Panc1 (cell line): ENCODE results near the gene CDH8. TPM values are rescaled to one million over a fixed set of nuclear protein-coding genes. Genes with fewer than 3 reads are reported as not detected.

Source experiments
- ATAC-seq: fragments of 200-7000 bp; cut with Tn5 transposase; 2 replicates; pipeline ENCODE4 v1.9.1; 2020; ENCODE audit warnings: mild to moderate bottlenecking, moderate library complexity
- BruUV-seq: library from RNA; stranded (reverse); fragments of 400-500 nt; replicated peaks from 2 replicates; lab custom pipeline; 2021; lab: Mats Ljungman, UMichigan
- CTCF ChIA-PET: fragments of 300-600 bp; sonication (Branson Sonifier 250); formaldehyde crosslinking; loops from one replicate; lab custom pipeline; 2022; ENCODE audit warnings: antibody characterized with exemption; lab: Charles Lee
- POLR2A ChIA-PET: fragments of 300-600 bp; sonication (Branson Sonifier 250); formaldehyde crosslinking; loops from one replicate; lab custom pipeline; 2022; ENCODE audit warnings: antibody characterized with exemption; lab: Charles Lee
- DNase-seq: peaks from one replicate; pipeline ENCODE4 v3.0.0-alpha.2; 2010; ENCODE audit warnings: low read depth, low spot score
- H3K27ac ChIP-seq: 2 replicates; pipeline ENCODE4 v1.5.1; 2011; ENCODE audit warnings: mild to moderate bottlenecking, low read length, inconsistent platforms
- H3K27me3 ChIP-seq: fragments of 200-500 bp; sonication (Bioruptor generic); 2 replicates; pipeline ENCODE4 v1.6.0; 2014; ENCODE audit warnings: low read length, inconsistent platforms; ENCODE audit not compliant: control insufficient read depth, insufficient read depth
- H3K36me3 ChIP-seq: fragments of 200-500 bp; sonication (Bioruptor generic); 2 replicates; pipeline ENCODE4 v1.5.1; 2014; ENCODE audit warnings: inconsistent platforms, mild to moderate bottlenecking, low read length, moderate library complexity; ENCODE audit not compliant: control insufficient read depth, insufficient read depth
- H3K4me1 ChIP-seq: 2 replicates; pipeline ENCODE4 v1.5.1; 2011; ENCODE audit warnings: inconsistent platforms, mild to moderate bottlenecking, low read length, moderate library complexity; ENCODE audit not compliant: control insufficient read depth, insufficient read depth
- H3K4me3 ChIP-seq, 2 experiments: 2 replicates each; pipeline ENCODE4 v1.5.1; 2011 to 2012; ENCODE audit warnings: low read depth in 2 of 2, low read length in 2 of 2, mild to moderate bottlenecking in 2 of 2, inconsistent platforms in 1 of 2, moderate library complexity in 1 of 2
- H3K9me3 ChIP-seq: fragments of 200-500 bp; sonication (Bioruptor generic); 2 replicates; pipeline ENCODE4 v1.5.1; 2014; ENCODE audit warnings: low read depth, mild to moderate bottlenecking, inconsistent platforms, low read length, moderate library complexity; ENCODE audit not compliant: control insufficient read depth, insufficient read depth
- POLR2AphosphoS5 ChIP-seq: IDR thresholded peaks from 2 replicates; pipeline ENCODE4 v1.6.1; 2012; ENCODE audit warnings: mild to moderate bottlenecking, low read depth, low read length, moderate library complexity
- SIN3A ChIP-seq: IDR thresholded peaks from 2 replicates; pipeline ENCODE4 v1.6.1; 2012; ENCODE audit warnings: low read depth, mild to moderate bottlenecking, low read length, moderate library complexity, borderline replicate concordance; ENCODE audit not compliant: insufficient read depth
- TCF7L2 ChIP-seq: IDR thresholded peaks from 2 replicates; pipeline ENCODE4 v1.6.1; 2011; ENCODE audit warnings: mild to moderate bottlenecking, low read depth, low read length, inconsistent platforms
- in situ Hi-C: cut with HindIII; loops from 2 replicates; pipeline ENCODE4 v1.10.0; 2016; ENCODE audit warnings: low sequenced_read_pairs, low pct_unique_long_range_greater_than_20kb
- intact Hi-C: fragments of 100-400 bp; cut with micrococcal nuclease; formaldehyde crosslinking; loops from one replicate; pipeline ENCODE4 v1.10.0; 2022; ENCODE audit not compliant: unreplicated experiment
- total RNA-seq: library from RNA; stranded (reverse); gene quantifications from one replicate; pipeline ENCODE4 v1.2.1, GENCODE V29; 2021; ENCODE audit not compliant: unreplicated experiment
- TF ChIP-seq, protein P1 (sequence below), 2 experiments: IDR thresholded peaks; 2 replicates each; pipeline ENCODE4 v1.6.1; 2011 to 2012; ENCODE audit warnings: low read depth in 2 of 2, control low read depth in 1 of 2, low read length in 1 of 2, mild to moderate bottlenecking in 1 of 2, moderate library complexity in 1 of 2; ENCODE audit not compliant: insufficient read depth in 1 of 2
- TF ChIP-seq, protein P2 (sequence below): fragments of 450-650 bp; IDR thresholded peaks from 2 replicates; pipeline ENCODE4 v1.5.1; 2017; ENCODE audit warnings: mild to moderate bottlenecking

The CDH8 gene
- total RNA-seq, 1 experiment from 2014 or later: 0.21 TPM

DNA sequence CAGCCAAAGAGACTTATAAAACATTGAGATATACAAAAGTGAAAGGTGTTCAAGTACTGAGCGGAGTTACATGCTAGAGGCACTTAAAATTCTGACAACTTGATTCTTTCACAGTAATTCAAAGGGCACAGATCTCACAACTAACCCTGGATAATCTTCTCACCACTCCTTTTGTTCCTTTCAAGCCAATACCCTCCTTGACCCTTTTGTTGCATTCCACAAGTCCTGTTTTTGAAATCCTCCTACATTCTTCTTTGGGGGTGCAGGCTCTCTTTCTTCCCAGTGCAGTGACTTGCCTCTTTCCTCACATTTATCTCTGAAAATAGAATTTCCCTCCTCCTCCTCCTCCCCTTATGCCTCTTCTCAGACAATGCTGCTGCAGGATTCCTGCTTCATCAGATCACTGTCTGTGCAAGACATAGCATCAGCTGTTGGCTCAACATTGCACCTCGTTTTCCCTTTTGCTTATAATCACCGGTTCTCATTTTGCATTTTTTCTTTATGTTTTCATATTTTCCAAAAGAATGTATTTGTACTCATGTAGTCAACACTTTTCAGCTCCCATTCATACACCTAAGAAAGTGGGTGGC lies 199.3 kb downstream of the CDH8 start:
- TF ChIP-seq, protein P1, sequence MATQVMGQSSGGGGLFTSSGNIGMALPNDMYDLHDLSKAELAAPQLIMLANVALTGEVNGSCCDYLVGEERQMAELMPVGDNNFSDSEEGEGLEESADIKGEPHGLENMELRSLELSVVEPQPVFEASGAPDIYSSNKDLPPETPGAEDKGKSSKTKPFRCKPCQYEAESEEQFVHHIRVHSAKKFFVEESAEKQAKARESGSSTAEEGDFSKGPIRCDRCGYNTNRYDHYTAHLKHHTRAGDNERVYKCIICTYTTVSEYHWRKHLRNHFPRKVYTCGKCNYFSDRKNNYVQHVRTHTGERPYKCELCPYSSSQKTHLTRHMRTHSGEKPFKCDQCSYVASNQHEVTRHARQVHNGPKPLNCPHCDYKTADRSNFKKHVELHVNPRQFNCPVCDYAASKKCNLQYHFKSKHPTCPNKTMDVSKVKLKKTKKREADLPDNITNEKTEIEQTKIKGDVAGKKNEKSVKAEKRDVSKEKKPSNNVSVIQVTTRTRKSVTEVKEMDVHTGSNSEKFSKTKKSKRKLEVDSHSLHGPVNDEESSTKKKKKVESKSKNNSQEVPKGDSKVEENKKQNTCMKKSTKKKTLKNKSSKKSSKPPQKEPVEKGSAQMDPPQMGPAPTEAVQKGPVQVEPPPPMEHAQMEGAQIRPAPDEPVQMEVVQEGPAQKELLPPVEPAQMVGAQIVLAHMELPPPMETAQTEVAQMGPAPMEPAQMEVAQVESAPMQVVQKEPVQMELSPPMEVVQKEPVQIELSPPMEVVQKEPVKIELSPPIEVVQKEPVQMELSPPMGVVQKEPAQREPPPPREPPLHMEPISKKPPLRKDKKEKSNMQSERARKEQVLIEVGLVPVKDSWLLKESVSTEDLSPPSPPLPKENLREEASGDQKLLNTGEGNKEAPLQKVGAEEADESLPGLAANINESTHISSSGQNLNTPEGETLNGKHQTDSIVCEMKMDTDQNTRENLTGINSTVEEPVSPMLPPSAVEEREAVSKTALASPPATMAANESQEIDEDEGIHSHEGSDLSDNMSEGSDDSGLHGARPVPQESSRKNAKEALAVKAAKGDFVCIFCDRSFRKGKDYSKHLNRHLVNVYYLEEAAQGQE (IDR thresholded peaks at IDR 0.05; ENCODE audit: insufficient read depth in 1 of 2, low read depth in 2 of 2, low read length in 1 of 2): no peak
- TF ChIP-seq TCF7L2 (no peak), SIN3A (no peak), POLR2AphosphoS5 (no peak)
- TF ChIP-seq, protein P2, sequence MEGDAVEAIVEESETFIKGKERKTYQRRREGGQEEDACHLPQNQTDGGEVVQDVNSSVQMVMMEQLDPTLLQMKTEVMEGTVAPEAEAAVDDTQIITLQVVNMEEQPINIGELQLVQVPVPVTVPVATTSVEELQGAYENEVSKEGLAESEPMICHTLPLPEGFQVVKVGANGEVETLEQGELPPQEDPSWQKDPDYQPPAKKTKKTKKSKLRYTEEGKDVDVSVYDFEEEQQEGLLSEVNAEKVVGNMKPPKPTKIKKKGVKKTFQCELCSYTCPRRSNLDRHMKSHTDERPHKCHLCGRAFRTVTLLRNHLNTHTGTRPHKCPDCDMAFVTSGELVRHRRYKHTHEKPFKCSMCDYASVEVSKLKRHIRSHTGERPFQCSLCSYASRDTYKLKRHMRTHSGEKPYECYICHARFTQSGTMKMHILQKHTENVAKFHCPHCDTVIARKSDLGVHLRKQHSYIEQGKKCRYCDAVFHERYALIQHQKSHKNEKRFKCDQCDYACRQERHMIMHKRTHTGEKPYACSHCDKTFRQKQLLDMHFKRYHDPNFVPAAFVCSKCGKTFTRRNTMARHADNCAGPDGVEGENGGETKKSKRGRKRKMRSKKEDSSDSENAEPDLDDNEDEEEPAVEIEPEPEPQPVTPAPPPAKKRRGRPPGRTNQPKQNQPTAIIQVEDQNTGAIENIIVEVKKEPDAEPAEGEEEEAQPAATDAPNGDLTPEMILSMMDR: no peak
- ChIA-PET POLR2A (no interaction called here), CTCF (no interaction called here)
- no peak for ATAC-seq
- H3K4me1 ChIP-seq: no peaks in the 10 kb centered on the region
- in situ Hi-C loops: no loop called here
- no peaks in the 10 kb centered on the region for H3K9me3 ChIP-seq
- no TSS peak for BruUV-seq
- no peak overlapping the region for H3K4me3 ChIP-seq
- no peak overlapping the region for H3K27ac ChIP-seq
- intact Hi-C loops: no loop called here
- no peak for DNase-seq
- no peaks in the 10 kb centered on the region for H3K27me3 ChIP-seq
- no peaks in the 10 kb centered on the region for H3K36me3 ChIP-seq

DNA sequence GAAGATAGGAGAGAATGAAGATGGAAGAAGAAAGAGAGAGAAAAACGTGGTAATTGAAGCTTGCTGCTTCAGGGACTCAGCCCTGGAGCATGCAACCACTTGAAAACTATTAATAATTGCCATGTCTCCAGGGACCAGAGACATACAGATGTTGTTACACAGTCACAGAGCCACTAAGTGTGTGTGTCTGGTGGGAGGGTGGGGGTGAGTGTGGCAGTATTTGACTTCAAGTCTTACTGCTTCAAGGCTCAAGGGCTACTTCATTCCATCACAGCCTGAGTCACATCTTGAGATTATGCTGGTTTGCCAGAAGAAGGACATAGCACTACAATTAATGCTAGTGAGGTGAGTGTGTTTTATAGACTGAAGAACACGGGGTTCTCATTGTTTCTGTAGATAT lies 202.2 kb downstream of the CDH8 start:
- Histone ChIP-seq H3K27me3 (no peaks in the 10 kb centered on the region), H3K36me3 (no peaks in the 10 kb centered on the region), H3K4me3 (no peak overlapping the region), H3K9me3 (no peaks in the 10 kb centered on the region), H3K27ac (no peak overlapping the region), H3K4me1 (no peaks in the 10 kb centered on the region)
- DNase-seq (no peak), ATAC-seq (no peak)
- intact Hi-C loops: no loop called here
- CTCF ChIA-PET: no interaction called here
- POLR2A ChIA-PET: no interaction called here
- TF ChIP-seq TCF7L2: no peak
- in situ Hi-C loops: no loop called here
- no TSS peak for BruUV-seq

DNA sequence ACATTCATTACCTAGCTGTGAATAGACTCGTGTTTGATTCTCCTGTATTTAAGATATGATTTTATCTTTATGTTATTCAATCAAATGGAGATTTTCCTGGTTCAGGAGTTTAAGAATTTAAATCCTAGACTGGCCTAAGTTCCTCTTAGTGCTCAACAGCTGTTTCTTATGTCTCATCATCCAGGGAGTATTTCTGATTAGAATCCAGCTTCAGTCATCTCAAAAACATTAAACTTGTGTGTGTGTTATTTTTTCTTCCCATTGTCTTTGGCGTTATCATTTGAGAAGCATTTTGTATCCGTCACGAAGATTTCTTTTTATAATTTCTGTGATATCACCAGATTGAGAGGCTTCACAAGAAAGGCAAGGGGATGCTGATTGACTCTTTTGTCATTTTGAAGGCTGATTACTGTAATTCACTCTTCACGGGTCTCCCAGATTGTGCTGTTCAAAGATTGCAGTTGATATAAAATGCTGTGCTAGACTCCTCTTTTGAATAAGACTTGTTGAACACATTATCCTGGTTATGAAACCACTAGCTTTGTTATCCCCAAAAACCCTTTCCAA lies 204.8 kb downstream of the CDH8 start:
- TF ChIP-seq TCF7L2: no peak
- TF ChIP-seq, protein P2: no peak
- no peak for TF ChIP-seq POLR2AphosphoS5
- TF ChIP-seq, protein P1 (IDR thresholded peaks at IDR 0.05; ENCODE audit: insufficient read depth in 1 of 2, low read depth in 2 of 2, low read length in 1 of 2): no peak
- no peak for TF ChIP-seq SIN3A
- no peak overlapping the region for H3K27ac ChIP-seq
- no peak for ATAC-seq
- H3K4me3 ChIP-seq: no peak overlapping the region
- in situ Hi-C loops: no loop called here
- intact Hi-C loops: no loop called here
- CTCF ChIA-PET: no interaction called here
- POLR2A ChIA-PET: no interaction called here
- H3K9me3 ChIP-seq: no peaks in the 10 kb centered on the region
- no peaks in the 10 kb centered on the region for H3K36me3 ChIP-seq
- H3K27me3 ChIP-seq: no peaks in the 10 kb centered on the region
- BruUV-seq: no TSS peak
- no peaks in the 10 kb centered on the region for H3K4me1 ChIP-seq
- no peak for DNase-seq
